Thyroid gland (tissue), 4 donors: Measurements from ENCODE around the gene FLT3. TPM values are rescaled to one million over a fixed set of nuclear protein-coding genes. Genes with fewer than 3 reads are reported as not detected.

Source experiments
- DNase-seq, 2 donors: peaks; one replicate each; pipeline ENCODE4 v3.0.0-alpha.2; 2019
- H3K27ac ChIP-seq, 3 donors: fragments of 200-600 bp; sonication (generic); 1 replicate in 2 of 3; 2 replicates in 1 of 3; pipeline ENCODE4 v1.5.1; 2016 to 2019; ENCODE audit warnings: mild to moderate bottlenecking in 1 of 3, moderate library complexity in 1 of 3
- H3K27me3 ChIP-seq: fragments of 200-600 bp; sonication (generic); one replicate; pipeline ENCODE4 v1.5.1; 2019
- H3K36me3 ChIP-seq, 2 donors: fragments of 200-600 bp; sonication (generic); one replicate each; pipeline ENCODE4 v1.5.1; 2016 to 2019
- H3K4me1 ChIP-seq, 2 donors: fragments of 200-600 bp; sonication (generic); one replicate each; pipeline ENCODE4 v1.5.1; 2017 to 2019
- H3K4me3 ChIP-seq, 3 donors: fragments of 200-600 bp; sonication (generic); replicated peaks in 1 of 3; 1 replicate in 2 of 3; 2 replicates in 1 of 3; pipeline ENCODE4 v1.5.1; 2016; ENCODE audit warnings: mild to moderate bottlenecking in 1 of 3
- H3K9me3 ChIP-seq: fragments of 200-600 bp; sonication (generic); one replicate; pipeline ENCODE4 v1.5.1; 2017
- POLR2A ChIP-seq, 2 donors: fragments of 450-650 bp; IDR thresholded peaks; one replicate each; pipeline ENCODE4 v1.6.1; 2017; ENCODE audit warnings: antibody characterized with exemption in 2 of 2, mild to moderate bottlenecking in 2 of 2, moderate library complexity in 1 of 2
- WGBS, 2 donors: methylation state at CpG; one replicate each; pipeline ENCODE4 v1.1.5; 2017; 5-methylcytosine and 5-hydroxymethylcytosine counted together
- intact Hi-C: fragments of 100-400 bp; cut with DNase I; formaldehyde crosslinking; loops from one replicate; pipeline ENCODE4 v1.15.1; 2023
- total RNA-seq, 4 donors: library from RNA; depleted of rRNA; stranded (reverse); fragments of >200 nt; gene quantifications; one replicate each; pipeline ENCODE4 v1.2.3, GENCODE V29; 2016
- TF ChIP-seq, protein P1 (sequence below), 6 experiments: fragments of 200-600 bp in 3 of 6; fragments of 450-650 bp in 3 of 6; sonication (generic) in 3 of 6; IDR thresholded peaks; one replicate each; pipeline ENCODE4 v1.5.1; 2016 to 2019; ENCODE audit warnings: antibody characterized with exemption in 6 of 6, mild to moderate bottlenecking in 2 of 6, inconsistent platforms in 1 of 6, moderate library complexity in 1 of 6

The FLT3 gene
- total RNA-seq, 4 donors from 2014 or later: 0.11 to 1.2 (median 0.68) TPM

GRCh38 chr13:28022848-28023518, 77.4 kb downstream of the FLT3 start:
- WGBS, 2 donors: 29 to 34% methylated on average over 9 of the region's 9 CpGs
- no peaks in the 10 kb centered on the region for H3K27me3 ChIP-seq
- no peak overlapping the region for H3K4me3 ChIP-seq
- H3K4me1 ChIP-seq: peaks cover 11 to 18% of the 10 kb centered on the region in 2 donors
- no peaks in the 10 kb centered on the region for H3K36me3 ChIP-seq
- intact Hi-C loops: no loop called here
- H3K9me3 ChIP-seq: no peaks in the 10 kb centered on the region
- H3K27ac ChIP-seq: peak overlapping the region in 1 of 3 donors; percentile 14
- DNase-seq: peak; percentile 37 to 50
- TF ChIP-seq, protein P1, sequence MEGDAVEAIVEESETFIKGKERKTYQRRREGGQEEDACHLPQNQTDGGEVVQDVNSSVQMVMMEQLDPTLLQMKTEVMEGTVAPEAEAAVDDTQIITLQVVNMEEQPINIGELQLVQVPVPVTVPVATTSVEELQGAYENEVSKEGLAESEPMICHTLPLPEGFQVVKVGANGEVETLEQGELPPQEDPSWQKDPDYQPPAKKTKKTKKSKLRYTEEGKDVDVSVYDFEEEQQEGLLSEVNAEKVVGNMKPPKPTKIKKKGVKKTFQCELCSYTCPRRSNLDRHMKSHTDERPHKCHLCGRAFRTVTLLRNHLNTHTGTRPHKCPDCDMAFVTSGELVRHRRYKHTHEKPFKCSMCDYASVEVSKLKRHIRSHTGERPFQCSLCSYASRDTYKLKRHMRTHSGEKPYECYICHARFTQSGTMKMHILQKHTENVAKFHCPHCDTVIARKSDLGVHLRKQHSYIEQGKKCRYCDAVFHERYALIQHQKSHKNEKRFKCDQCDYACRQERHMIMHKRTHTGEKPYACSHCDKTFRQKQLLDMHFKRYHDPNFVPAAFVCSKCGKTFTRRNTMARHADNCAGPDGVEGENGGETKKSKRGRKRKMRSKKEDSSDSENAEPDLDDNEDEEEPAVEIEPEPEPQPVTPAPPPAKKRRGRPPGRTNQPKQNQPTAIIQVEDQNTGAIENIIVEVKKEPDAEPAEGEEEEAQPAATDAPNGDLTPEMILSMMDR (IDR thresholded peaks at IDR 0.05): no peak
- TF ChIP-seq POLR2A (IDR thresholded peaks at IDR 0.05): no peak

- Histone ChIP-seq H3K36me3 (no peaks in the 10 kb centered on the region), H3K9me3 (no peaks in the 10 kb centered on the region), H3K4me1 (no peaks in the 10 kb centered on the region), H3K27me3 (no peaks in the 10 kb centered on the region), H3K27ac (no peak overlapping the region), H3K4me3 (no peak overlapping the region)
- DNase-seq: no peak
- TF ChIP-seq, protein P1 (IDR thresholded peaks at IDR 0.05): no peak
- no peak for TF ChIP-seq POLR2A (IDR thresholded peaks at IDR 0.05)
- intact Hi-C loops: no loop called here
- WGBS, 2 donors: 62 to 70% methylated on average over 3 of the region's 3 CpGs
These were observed 86.1 kb downstream of the FLT3 start for GRCh38 chr13:28014301-28014700.

DNA sequence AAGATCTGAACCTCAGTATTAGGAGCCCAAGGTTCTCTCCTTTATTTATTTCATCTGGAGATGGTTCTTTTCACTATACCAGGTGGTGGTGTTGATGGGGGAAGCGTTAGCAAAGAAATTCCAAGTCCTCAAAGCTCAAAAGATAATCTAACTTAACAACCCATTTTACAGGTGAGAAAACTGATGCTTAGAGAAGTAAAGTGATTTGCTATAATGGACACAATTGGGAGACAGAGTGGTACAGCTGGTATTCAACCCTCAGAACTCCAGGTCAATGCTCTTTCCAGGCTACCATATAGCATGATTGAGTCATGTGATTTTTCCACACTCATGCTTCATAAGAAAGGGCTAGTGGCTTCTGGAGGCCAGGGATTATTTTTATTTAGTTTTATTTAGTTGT, 86.9 kb downstream of the FLT3 start:
- H3K27ac ChIP-seq: no peak overlapping the region
- no peak for DNase-seq
- TF ChIP-seq POLR2A (IDR thresholded peaks at IDR 0.05): no peak
- TF ChIP-seq, protein P1 (IDR thresholded peaks at IDR 0.05): no peak
- no peak overlapping the region for H3K4me3 ChIP-seq
- H3K27me3 ChIP-seq: no peaks in the 10 kb centered on the region
- intact Hi-C loops: no loop called here
- no peaks in the 10 kb centered on the region for H3K4me1 ChIP-seq
- H3K9me3 ChIP-seq: no peaks in the 10 kb centered on the region
- 87 to 91% methylated on average over 1 of the region's 1 CpG for WGBS, 2 donors
- H3K36me3 ChIP-seq: no peaks in the 10 kb centered on the region

GRCh38 chr13:28012896-28013295, 87.5 kb downstream of the FLT3 start:
- TF ChIP-seq, protein P1 (IDR thresholded peaks at IDR 0.05): no peak
- TF ChIP-seq POLR2A (IDR thresholded peaks at IDR 0.05): no peak
- H3K9me3 ChIP-seq: no peaks in the 10 kb centered on the region
- H3K36me3 ChIP-seq: no peaks in the 10 kb centered on the region
- no peak overlapping the region for H3K27ac ChIP-seq
- H3K4me1 ChIP-seq: no peaks in the 10 kb centered on the region
- intact Hi-C loops: no loop called here
- no peak for DNase-seq
- H3K4me3 ChIP-seq: no peak overlapping the region
- no peaks in the 10 kb centered on the region for H3K27me3 ChIP-seq

DNA sequence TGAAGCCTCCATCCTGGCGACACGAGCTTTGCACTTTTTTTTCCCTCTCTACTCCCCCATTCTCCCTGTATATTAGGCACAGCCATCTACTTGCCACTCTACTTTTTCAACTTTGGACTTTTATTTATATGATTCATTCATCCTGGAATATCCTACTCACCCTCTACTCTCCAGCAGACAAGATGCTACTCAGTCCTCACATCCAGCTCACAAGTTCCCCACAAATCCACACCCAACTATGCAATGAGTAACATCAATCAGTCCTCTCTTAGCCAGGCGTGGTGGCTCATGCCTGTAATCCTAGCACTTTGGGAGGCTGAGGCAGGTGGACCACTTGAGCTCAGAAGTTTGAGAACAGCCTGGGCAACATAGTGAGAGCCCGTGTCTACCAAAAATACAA, 88.0 kb downstream of the FLT3 start:
- Histone ChIP-seq H3K27ac (no peak overlapping the region), H3K36me3 (no peaks in the 10 kb centered on the region), H3K9me3 (no peaks in the 10 kb centered on the region), H3K4me1 (no peaks in the 10 kb centered on the region), H3K4me3 (no peak overlapping the region), H3K27me3 (no peaks in the 10 kb centered on the region)
- TF ChIP-seq, protein P1 (IDR thresholded peaks at IDR 0.05): no peak
- TF ChIP-seq POLR2A (IDR thresholded peaks at IDR 0.05): no peak
- WGBS, 2 donors: 82 to 84% methylated on average over 4 of the region's 4 CpGs
- DNase-seq: no peak
- intact Hi-C loops: no loop called here
